CD14-positive monocyte (primary cell): ENCODE results near the gene LPO. TPM values are rescaled to one million over a fixed set of nuclear protein-coding genes. Genes with fewer than 3 reads are reported as not detected.
A peak's percentile ranks its signal among the peaks of the same experiment; 100 is the strongest.

Source experiments
- DNase-seq, 3 donors: peaks; one replicate each; pipeline ENCODE4 v3.0.0-alpha.2; 2011 to 2022
- H2AFZ ChIP-seq: 2 replicates; pipeline ENCODE4 v1.6.0; 2012; ENCODE audit warnings: mild to moderate bottlenecking, low read depth, low read length, inconsistent platforms; ENCODE audit not compliant: insufficient read depth, poor library complexity, severe bottlenecking
- H3K27ac ChIP-seq, 2 donors: 1 replicate in 1 of 2; 2 replicates in 1 of 2; pipeline ENCODE4 v1.5.1; 2012 to 2013; ENCODE audit warnings: low read length in 2 of 2, control low read depth in 1 of 2, inconsistent platforms in 1 of 2, low read depth in 1 of 2, mild to moderate bottlenecking in 1 of 2
- H3K27me3 ChIP-seq, 2 donors: one replicate each; pipeline versions ENCODE4 v1.6.0 to v1.6.1; 2011 to 2013; ENCODE audit warnings: low read length in 2 of 2; ENCODE audit not compliant: control insufficient read depth in 2 of 2, insufficient read depth in 2 of 2
- H3K36me3 ChIP-seq, 2 donors: replicated peaks in 1 of 2; 1 replicate in 1 of 2; 2 replicates in 1 of 2; pipeline versions ENCODE4 v1.5.1 to v1.6.1; 2012 to 2013; ENCODE audit warnings: low read length in 2 of 2, control low read depth in 1 of 2, inconsistent platforms in 1 of 2, mild to moderate bottlenecking in 1 of 2; ENCODE audit not compliant: insufficient read depth in 2 of 2, control insufficient read depth in 1 of 2
- H3K4me1 ChIP-seq, 2 donors: 1 replicate in 1 of 2; 2 replicates in 1 of 2; pipeline versions ENCODE4 v1.5.1 to v1.6.1; 2012 to 2013; ENCODE audit warnings: low read length in 2 of 2, control low read depth in 1 of 2, inconsistent platforms in 1 of 2, mild to moderate bottlenecking in 1 of 2, moderate library complexity in 1 of 2; ENCODE audit not compliant: insufficient read depth in 2 of 2, control insufficient read depth in 1 of 2
- H3K4me2 ChIP-seq: replicated peaks from 2 replicates; pipeline ENCODE3; 2012; ENCODE audit warnings: low read length, moderate library complexity, mild to moderate bottlenecking; ENCODE audit not compliant: poor library complexity, severe bottlenecking; ENCODE audit errors: extremely low read depth
- H3K4me3 ChIP-seq, 3 experiments: fragments of 200-600 bp in 1 of 3; sonication (generic) in 1 of 3; replicated peaks in 1 of 3; 1 replicate in 2 of 3; 2 replicates in 1 of 3; pipeline ENCODE4 v1.5.1; 2011 to 2013; ENCODE audit warnings: low read length in 3 of 3, mild to moderate bottlenecking in 3 of 3, control low read depth in 2 of 3, low read depth in 2 of 3, inconsistent platforms in 1 of 3, moderate library complexity in 1 of 3
- H3K79me2 ChIP-seq: 2 replicates; pipeline ENCODE4 v1.6.0; 2012; ENCODE audit warnings: mild to moderate bottlenecking, control low read depth, inconsistent platforms, low read length, moderate library complexity; ENCODE audit not compliant: insufficient read depth
- H3K9ac ChIP-seq: 2 replicates; pipeline ENCODE4 v1.6.0; 2017; ENCODE audit warnings: low read length, mild to moderate bottlenecking; ENCODE audit not compliant: insufficient read depth, poor library complexity, severe bottlenecking
- H3K9me3 ChIP-seq, 2 donors: replicated peaks in 1 of 2; 1 replicate in 1 of 2; 2 replicates in 1 of 2; pipeline versions ENCODE4 v1.5.1 to v1.6.1; 2012 to 2013; ENCODE audit warnings: low read length in 2 of 2, control low read depth in 1 of 2; ENCODE audit not compliant: control insufficient read depth in 1 of 2, insufficient read depth in 1 of 2
- H4K20me1 ChIP-seq: 2 replicates; pipeline ENCODE4 v1.6.0; 2012; ENCODE audit warnings: mild to moderate bottlenecking, low read length, control low read depth, moderate library complexity; ENCODE audit not compliant: insufficient read depth
- H3K27ac Mint-ChIP-seq, 7 donors: one replicate each; pipeline ENCODE4 v1.8.0; 2020; ENCODE audit warnings: mild to moderate bottlenecking in 7 of 7, mixed read lengths in 7 of 7, moderate library complexity in 6 of 7, inconsistent platforms in 2 of 7
- H3K27me3 Mint-ChIP-seq, 3 donors: one replicate each; pipeline ENCODE4 v1.8.0; 2021 to 2022; ENCODE audit warnings: low read depth in 3 of 3, mild to moderate bottlenecking in 3 of 3, mixed read lengths in 3 of 3, moderate library complexity in 3 of 3, inconsistent platforms in 1 of 3
- H3K36me3 Mint-ChIP-seq, 2 donors: one replicate each; pipeline ENCODE4 v1.8.0; 2020; ENCODE audit warnings: mixed read lengths in 2 of 2, inconsistent platforms in 1 of 2, mild to moderate bottlenecking in 1 of 2
- H3K4me1 Mint-ChIP-seq: one replicate; pipeline ENCODE4 v1.8.0; 2020; ENCODE audit warnings: mild to moderate bottlenecking, mixed read lengths
- H3K4me3 Mint-ChIP-seq, 2 donors: one replicate each; pipeline ENCODE4 v1.8.0; 2020; ENCODE audit warnings: mild to moderate bottlenecking in 2 of 2, mixed read lengths in 2 of 2, moderate library complexity in 1 of 2
- H3K9me3 Mint-ChIP-seq, 7 donors: one replicate each; pipeline ENCODE4 v1.8.0; 2020 to 2022; ENCODE audit warnings: mixed read lengths in 7 of 7, mild to moderate bottlenecking in 6 of 7, moderate library complexity in 6 of 7, inconsistent platforms in 2 of 7
- WGBS: methylation state at CpG from one replicate; pipeline ENCODE4 v1.1.5; 2013; ENCODE audit warnings: missing lambda C conversion rate; ENCODE audit not compliant: insufficient coverage; 5-methylcytosine and 5-hydroxymethylcytosine counted together
- intact Hi-C, 2 donors: fragments of 100-400 bp; cut with micrococcal nuclease; formaldehyde crosslinking; loops; one replicate each; pipeline versions ENCODE4 v1.15.0 to v1.15.1; 2023
- polyA plus RNA-seq, 3 donors: library from polyadenylated mRNA; depleted of rRNA in 1 of 3; unstranded in 2 of 3; stranded (reverse) in 1 of 3; fragments of 300-500 nt in 2 of 3; fragments of >200 nt in 1 of 3; fragmentation: Illumina TruSeq in 2 of 3; gene quantifications; 1 replicate in 2 of 3; 2 replicates in 1 of 3; pipeline ENCODE4 v1.2.3, GENCODE V29; 2012 to 2021
- TF ChIP-seq, protein P1 (sequence below): fragments of 200-600 bp; IDR thresholded peaks from one replicate; pipeline ENCODE4 v1.8.0; 2022; ENCODE audit warnings: antibody characterized with exemption, mild to moderate bottlenecking

Gene LPO
- polyA plus RNA-seq, 3 donors = 0.04 to 0.43 TPM; not detected in 1

DNA sequence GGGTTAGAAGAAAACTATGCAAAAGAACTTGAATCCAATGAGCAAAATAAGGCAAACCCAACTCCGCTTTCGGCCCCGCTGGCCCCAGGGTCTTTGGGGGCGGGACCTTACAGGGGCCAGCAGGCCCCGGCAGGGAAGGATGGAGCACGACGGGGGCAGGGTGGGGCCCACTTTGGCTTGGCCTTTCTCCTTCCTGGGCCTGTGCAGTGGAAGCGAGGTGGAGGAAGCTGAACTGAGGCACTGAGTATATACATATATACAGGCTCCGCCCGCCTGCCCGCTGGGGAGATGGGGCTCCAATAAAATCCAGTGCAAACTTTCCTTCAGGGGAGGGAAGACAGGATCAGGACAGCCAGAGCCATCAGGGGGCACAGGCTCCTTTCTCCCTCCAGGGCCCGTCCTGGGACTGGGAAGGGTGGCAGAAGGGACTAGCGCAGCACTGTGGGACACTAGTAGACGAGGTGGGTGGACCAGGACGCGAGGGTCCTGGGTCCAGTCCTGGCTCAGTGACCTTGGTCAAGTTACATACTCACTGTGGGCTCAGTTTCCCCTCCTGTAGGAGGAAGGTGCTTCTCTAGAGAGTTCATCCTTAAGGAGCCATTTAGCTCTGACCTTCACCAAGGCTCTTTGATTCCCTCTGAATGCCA is 63.2 kb downstream of the LPO start:
- Histone ChIP-seq H3K9me3 (no peaks in the 10 kb centered on the region), H3K4me3 (no peak overlapping the region), H3K27ac (peak overlapping the region; percentile 1 to 51), H2AFZ (peak overlapping the region; percentile 55), H4K20me1 (no peaks in the 10 kb centered on the region), H3K27me3 (no peaks in the 10 kb centered on the region), H3K9ac (peak overlapping the region; percentile 22), H3K4me1 (peaks cover 46 to 57% of the 10 kb centered on the region in 2 donors), H3K4me2 (peak overlapping the region; percentile 23), H3K79me2 (peaks cover 80% of the 10 kb centered on the region), H3K36me3 (no peaks in the 10 kb centered on the region)
- intact Hi-C loops = no loop called here
- no peak for DNase-seq
- H3K4me1 Mint-ChIP-seq = peaks cover 70% of the 10 kb centered on the region
- H3K27me3 Mint-ChIP-seq = peaks cover 0 to 3% (median 0%) of the 10 kb centered on the region in 3 donors
- WGBS = 0% methylated on average over 1 of the region's 16 CpGs
- TF ChIP-seq, protein P1, sequence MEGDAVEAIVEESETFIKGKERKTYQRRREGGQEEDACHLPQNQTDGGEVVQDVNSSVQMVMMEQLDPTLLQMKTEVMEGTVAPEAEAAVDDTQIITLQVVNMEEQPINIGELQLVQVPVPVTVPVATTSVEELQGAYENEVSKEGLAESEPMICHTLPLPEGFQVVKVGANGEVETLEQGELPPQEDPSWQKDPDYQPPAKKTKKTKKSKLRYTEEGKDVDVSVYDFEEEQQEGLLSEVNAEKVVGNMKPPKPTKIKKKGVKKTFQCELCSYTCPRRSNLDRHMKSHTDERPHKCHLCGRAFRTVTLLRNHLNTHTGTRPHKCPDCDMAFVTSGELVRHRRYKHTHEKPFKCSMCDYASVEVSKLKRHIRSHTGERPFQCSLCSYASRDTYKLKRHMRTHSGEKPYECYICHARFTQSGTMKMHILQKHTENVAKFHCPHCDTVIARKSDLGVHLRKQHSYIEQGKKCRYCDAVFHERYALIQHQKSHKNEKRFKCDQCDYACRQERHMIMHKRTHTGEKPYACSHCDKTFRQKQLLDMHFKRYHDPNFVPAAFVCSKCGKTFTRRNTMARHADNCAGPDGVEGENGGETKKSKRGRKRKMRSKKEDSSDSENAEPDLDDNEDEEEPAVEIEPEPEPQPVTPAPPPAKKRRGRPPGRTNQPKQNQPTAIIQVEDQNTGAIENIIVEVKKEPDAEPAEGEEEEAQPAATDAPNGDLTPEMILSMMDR = no peak
- H3K36me3 Mint-ChIP-seq = peaks cover 8 to 12% of the 10 kb centered on the region in 2 donors
- H3K9me3 Mint-ChIP-seq = no peaks in the 10 kb centered on the region
- peak overlapping the region in 4 of 7 donors; percentile 33 to 66 (median 57) for H3K27ac Mint-ChIP-seq
- no peak overlapping the region for H3K4me3 Mint-ChIP-seq

DNA sequence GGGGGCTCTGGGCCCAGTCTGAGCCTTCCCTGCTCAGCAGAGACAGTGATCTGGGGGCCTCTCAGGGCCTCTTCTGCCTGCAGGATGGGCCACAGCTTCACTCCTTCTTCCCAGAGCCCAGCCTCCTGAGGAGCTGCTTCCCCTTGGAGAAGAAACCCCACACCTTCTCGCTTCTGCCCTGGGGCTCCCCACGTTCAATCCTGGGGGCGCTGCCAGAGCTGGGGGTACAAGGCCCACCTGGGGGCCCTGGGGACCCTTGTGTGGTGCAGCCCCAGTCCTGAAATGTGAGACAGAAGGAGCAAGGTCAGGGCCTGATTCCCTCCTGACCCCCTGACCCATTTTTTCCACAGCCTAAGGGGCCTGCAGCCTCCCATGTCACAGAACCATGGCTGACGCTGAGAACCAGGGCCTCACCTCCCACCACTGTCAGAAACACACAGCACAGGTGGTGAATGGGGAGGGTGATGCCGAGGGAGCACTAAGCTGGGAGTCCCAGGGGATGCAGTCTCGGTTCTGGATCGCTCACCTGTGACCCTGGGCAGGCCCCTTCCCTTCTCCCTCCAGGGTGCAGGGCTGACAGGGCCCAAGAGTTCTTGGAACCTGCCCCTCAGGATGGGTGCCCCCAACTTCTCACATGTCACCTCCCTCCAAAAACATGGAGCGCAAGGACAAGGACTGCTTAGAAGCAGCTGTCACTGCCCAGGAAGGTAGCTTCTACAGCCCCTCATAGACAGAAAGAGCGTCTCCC is 64.0 kb downstream of the LPO start:
- H3K27me3 Mint-ChIP-seq = peaks cover 0 to 3% (median under 1%) of the 10 kb centered on the region in 3 donors
- H3K4me3 ChIP-seq = no peak overlapping the region
- peak overlapping the region; percentile 55 for H2AFZ ChIP-seq
- TF ChIP-seq, protein P1 = no peak
- H3K9me3 Mint-ChIP-seq = no peaks in the 10 kb centered on the region
- no peaks in the 10 kb centered on the region for H3K36me3 ChIP-seq
- H3K4me3 Mint-ChIP-seq = no peak overlapping the region
- H3K9me3 ChIP-seq = no peaks in the 10 kb centered on the region
- H4K20me1 ChIP-seq = no peaks in the 10 kb centered on the region
- H3K4me1 ChIP-seq = peaks cover 46 to 52% of the 10 kb centered on the region in 2 donors
- peaks cover 74% of the 10 kb centered on the region for H3K4me1 Mint-ChIP-seq
- H3K4me2 ChIP-seq = no peak overlapping the region
- H3K36me3 Mint-ChIP-seq = peaks cover 8 to 12% of the 10 kb centered on the region in 2 donors
- DNase-seq = no peak
- H3K27me3 ChIP-seq = no peaks in the 10 kb centered on the region
- H3K79me2 ChIP-seq = peaks cover 72% of the 10 kb centered on the region
- intact Hi-C loops = no loop called here
- H3K27ac ChIP-seq = peak overlapping the region in 1 of 2 donors; percentile 51
- peak overlapping the region in 5 of 7 donors; percentile 30 to 78 (median 71) for H3K27ac Mint-ChIP-seq
- WGBS = 63% methylated on average over 3 of the region's 9 CpGs
- H3K9ac ChIP-seq = peak overlapping the region; percentile 22
